ENCODE data around the gene PAH.

DNA sequence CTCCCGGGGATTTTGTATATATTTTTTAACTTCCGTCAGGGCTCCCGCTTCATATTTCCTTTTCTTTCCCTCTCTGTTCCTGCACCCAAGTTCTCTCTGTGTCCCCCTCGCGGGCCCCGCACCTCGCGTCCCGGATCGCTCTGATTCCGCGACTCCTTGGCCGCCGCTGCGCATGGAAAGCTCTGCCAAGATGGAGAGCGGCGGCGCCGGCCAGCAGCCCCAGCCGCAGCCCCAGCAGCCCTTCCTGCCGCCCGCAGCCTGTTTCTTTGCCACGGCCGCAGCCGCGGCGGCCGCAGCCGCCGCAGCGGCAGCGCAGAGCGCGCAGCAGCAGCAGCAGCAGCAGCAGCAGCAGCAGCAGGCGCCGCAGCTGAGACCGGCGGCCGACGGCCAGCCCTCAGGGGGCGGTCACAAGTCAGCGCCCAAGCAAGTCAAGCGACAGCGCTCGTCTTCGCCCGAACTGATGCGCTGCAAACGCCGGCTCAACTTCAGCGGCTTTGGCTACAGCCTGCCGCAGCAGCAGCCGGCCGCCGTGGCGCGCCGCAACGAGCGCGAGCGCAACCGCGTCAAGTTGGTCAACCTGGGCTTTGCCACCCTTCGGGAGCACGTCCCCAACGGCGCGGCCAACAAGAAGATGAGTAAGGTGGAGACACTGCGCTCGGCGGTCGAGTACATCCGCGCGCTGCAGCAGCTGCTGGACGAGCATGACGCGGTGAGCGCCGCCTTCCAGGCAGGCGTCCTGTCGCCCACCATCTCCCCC is 41.2 kb upstream of the PAH start:
- no peak for TF ChIP-seq CTBP1 (IDR thresholded peaks at IDR 0.05; ENCODE audit: borderline replicate concordance)
- TF ChIP-seq FOXM1 (IDR thresholded peaks at IDR 0.05; ENCODE audit: borderline replicate concordance): no peak
- no peak for TF ChIP-seq ELF4 (IDR thresholded peaks at IDR 0.05)
- no peak for TF ChIP-seq ARNT (IDR thresholded peaks at IDR 0.05)
- TF ChIP-seq BHLHE40 (IDR thresholded peaks at IDR 0.05; ENCODE audit: borderline replicate concordance): no peak
- TF ChIP-seq SUZ12 (IDR thresholded peaks at IDR 0.05): no peak
- TF ChIP-seq SP1 (IDR thresholded peaks at IDR 0.05): no peak
- no peak for TF ChIP-seq L3MBTL2 (conservative IDR thresholded peaks at IDR 0.05)
- no peak for TF ChIP-seq FOXK2 (IDR thresholded peaks at IDR 0.05)
- no peak for TF ChIP-seq FOXA1 (IDR thresholded peaks at IDR 0.05)

All from HEK293T (cell line).